Activated CD4-positive, alpha-beta T cell treated with anti-CD3 and anti-CD28 coated beads for 1 hour (primary cell): ENCODE results near the gene MISFA.
"Not testable (repeated sequence)": the region's sequence is repeated elsewhere in the genome, so short reads cannot be mapped to it uniquely, and the experiment has no call there.

ENCODE experiments used
- DNase-seq: peaks from one replicate; pipeline ENCODE4 v3.0.0-alpha.2; 2020

MISFA gene

GRCh38 chr11:18618342-18619025, 18.9 kb downstream of the MISFA start:
- DNase-seq = no peak

- no peak for DNase-seq
Measured at GRCh38 chr11:18623707-18624106, 24.1 kb downstream of the MISFA start.

- no peak for DNase-seq
Measured at GRCh38 chr11:18624161-18624560, 24.6 kb downstream of the MISFA start.

- DNase-seq = no peak
Measured at GRCh38 chr11:18632841-18633240, 33.3 kb downstream of the MISFA start.

GRCh38 chr11:18633256-18634139, 33.9 kb downstream of the MISFA start:
- no peak for DNase-seq

GRCh38 chr11:18634140-18635032, 34.8 kb downstream of the MISFA start, which contains the start of gene SPTY2D1:
SPTY2D1 (minus strand) TSS chr11:18634342; CDS start chr11:18634257, 85 bp downstream.
- DNase-seq = peak; percentile 95

GRCh38 chr11:18641677-18642076, 42.1 kb downstream of the MISFA start:
- no peak for DNase-seq

- DNase-seq = not testable (repeated sequence)
Measured at GRCh38 chr11:18643034-18643433, 43.4 kb downstream of the MISFA start.

GRCh38 chr11:18650353-18650752, 50.8 kb downstream of the MISFA start:
- DNase-seq = no peak

- no peak for DNase-seq
Measured at GRCh38 chr11:18650859-18651557, 51.4 kb downstream of the MISFA start.
